Measurements from ENCODE around the gene ACSBG1.

ACSBG1 gene

GRCh38 chr15:78234515-78235040 lies at the start of gene ACSBG1:
Gene ACSBG1 (minus strand): TSS chr15:78234565. CDS start chr15:78234501, 64 bp downstream.
- Mint-ChIP-seq H3K9me3 (no peaks in the 10 kb centered on the region), H3K27ac (no peak within 1 kb of the TSS), H3K27me3 (ENCODE audit: low read depth, poor library complexity) (peaks cover 24% of the 10 kb centered on the region), H3K4me3 (no peak within 1 kb of the TSS), H3K36me3 (ENCODE audit: low read depth) (no peaks in the 10 kb centered on the region), H3K4me1 (peaks cover 20% of the 10 kb centered on the region)
- no peak for DNase-seq
- no peak for TF ChIP-seq CTCF (IDR thresholded peaks at IDR 0.05)

- no peaks in the 10 kb centered on the region for H3K27me3 Mint-ChIP-seq (ENCODE audit: low read depth, poor library complexity)
- no peaks in the 10 kb centered on the region for H3K9me3 Mint-ChIP-seq
- H3K4me3 Mint-ChIP-seq, result no peak overlapping the region
- TF ChIP-seq CTCF (IDR thresholded peaks at IDR 0.05), result no peak
- peaks cover 19% of the 10 kb centered on the region for H3K36me3 Mint-ChIP-seq (ENCODE audit: low read depth)
- DNase-seq, result no peak
- no peaks in the 10 kb centered on the region for H3K4me1 Mint-ChIP-seq
- H3K27ac Mint-ChIP-seq, result no peak overlapping the region
These were observed 48.0 kb upstream of the ACSBG1 start for GRCh38 chr15:78282324-78282723.

GRCh38 chr15:78280319-78281072 lies 46.1 kb upstream of the ACSBG1 start:
- H3K4me1 Mint-ChIP-seq, result no peaks in the 10 kb centered on the region
- H3K36me3 Mint-ChIP-seq (ENCODE audit: low read depth), result peaks cover 5% of the 10 kb centered on the region
- no peak for DNase-seq
- no peak overlapping the region for H3K4me3 Mint-ChIP-seq
- H3K9me3 Mint-ChIP-seq, result no peaks in the 10 kb centered on the region
- no peaks in the 10 kb centered on the region for H3K27me3 Mint-ChIP-seq (ENCODE audit: low read depth, poor library complexity)
- no peak overlapping the region for H3K27ac Mint-ChIP-seq
- no peak for TF ChIP-seq CTCF (IDR thresholded peaks at IDR 0.05)

- H3K4me1 Mint-ChIP-seq, result no peaks in the 10 kb centered on the region
- peaks cover 5% of the 10 kb centered on the region for H3K36me3 Mint-ChIP-seq (ENCODE audit: low read depth)
- no peaks in the 10 kb centered on the region for H3K9me3 Mint-ChIP-seq
- TF ChIP-seq CTCF (IDR thresholded peaks at IDR 0.05), result no peak
- H3K4me3 Mint-ChIP-seq, result no peak overlapping the region
- H3K27ac Mint-ChIP-seq, result no peak overlapping the region
- no peak for DNase-seq
- peaks cover 6% of the 10 kb centered on the region for H3K27me3 Mint-ChIP-seq (ENCODE audit: low read depth, poor library complexity)
These were observed 41.9 kb upstream of the ACSBG1 start for GRCh38 chr15:78276064-78276943.

- no peaks in the 10 kb centered on the region for H3K4me1 Mint-ChIP-seq
- no peak overlapping the region for H3K4me3 Mint-ChIP-seq
- H3K27me3 Mint-ChIP-seq (ENCODE audit: low read depth, poor library complexity), result peaks cover 13% of the 10 kb centered on the region
- no peak for TF ChIP-seq CTCF (IDR thresholded peaks at IDR 0.05)
- H3K36me3 Mint-ChIP-seq (ENCODE audit: low read depth), result peaks cover 3% of the 10 kb centered on the region
- no peaks in the 10 kb centered on the region for H3K9me3 Mint-ChIP-seq
- DNase-seq, result no peak
- H3K27ac Mint-ChIP-seq, result no peak overlapping the region
These were observed 40.6 kb upstream of the ACSBG1 start for GRCh38 chr15:78274994-78275393.
